AG09319 (cell line): ENCODE data around the gene POP4.

ENCODE experiments used
- DNase-seq: peaks from one replicate; pipeline ENCODE4 v3.0.0-alpha.2; 2010; ENCODE audit warnings: low read depth; ENCODE audit errors: extremely low read depth
- TF ChIP-seq, protein P1 (sequence below): IDR thresholded peaks from 2 replicates; pipeline ENCODE4 v1.5.1; 2011; ENCODE audit warnings: low read depth, mild to moderate bottlenecking, inconsistent platforms, low read length, moderate library complexity

Gene POP4

DNA sequence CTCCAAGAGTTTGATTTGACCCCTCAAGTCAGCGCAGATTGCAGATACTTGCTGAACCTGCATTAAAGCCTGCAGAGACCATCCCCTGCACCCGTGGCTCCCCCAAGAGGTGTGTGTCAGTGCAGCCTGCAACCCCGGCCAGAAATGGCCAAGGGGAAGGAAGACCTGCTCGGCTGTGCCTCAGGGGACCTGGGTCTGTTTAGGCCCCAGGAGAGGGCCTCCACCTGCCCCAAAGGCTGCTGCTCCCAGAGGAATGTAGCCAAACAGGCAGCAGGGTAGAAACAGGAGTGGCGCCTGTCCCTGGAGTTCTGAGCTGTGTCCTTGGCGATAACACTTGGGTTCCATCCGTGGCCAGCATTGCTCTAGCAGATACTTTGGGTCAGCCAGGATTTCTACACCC, 8.0 kb downstream of the POP4 start:
- TF ChIP-seq, protein P1, sequence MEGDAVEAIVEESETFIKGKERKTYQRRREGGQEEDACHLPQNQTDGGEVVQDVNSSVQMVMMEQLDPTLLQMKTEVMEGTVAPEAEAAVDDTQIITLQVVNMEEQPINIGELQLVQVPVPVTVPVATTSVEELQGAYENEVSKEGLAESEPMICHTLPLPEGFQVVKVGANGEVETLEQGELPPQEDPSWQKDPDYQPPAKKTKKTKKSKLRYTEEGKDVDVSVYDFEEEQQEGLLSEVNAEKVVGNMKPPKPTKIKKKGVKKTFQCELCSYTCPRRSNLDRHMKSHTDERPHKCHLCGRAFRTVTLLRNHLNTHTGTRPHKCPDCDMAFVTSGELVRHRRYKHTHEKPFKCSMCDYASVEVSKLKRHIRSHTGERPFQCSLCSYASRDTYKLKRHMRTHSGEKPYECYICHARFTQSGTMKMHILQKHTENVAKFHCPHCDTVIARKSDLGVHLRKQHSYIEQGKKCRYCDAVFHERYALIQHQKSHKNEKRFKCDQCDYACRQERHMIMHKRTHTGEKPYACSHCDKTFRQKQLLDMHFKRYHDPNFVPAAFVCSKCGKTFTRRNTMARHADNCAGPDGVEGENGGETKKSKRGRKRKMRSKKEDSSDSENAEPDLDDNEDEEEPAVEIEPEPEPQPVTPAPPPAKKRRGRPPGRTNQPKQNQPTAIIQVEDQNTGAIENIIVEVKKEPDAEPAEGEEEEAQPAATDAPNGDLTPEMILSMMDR: no peak
- DNase-seq: no peak

DNA sequence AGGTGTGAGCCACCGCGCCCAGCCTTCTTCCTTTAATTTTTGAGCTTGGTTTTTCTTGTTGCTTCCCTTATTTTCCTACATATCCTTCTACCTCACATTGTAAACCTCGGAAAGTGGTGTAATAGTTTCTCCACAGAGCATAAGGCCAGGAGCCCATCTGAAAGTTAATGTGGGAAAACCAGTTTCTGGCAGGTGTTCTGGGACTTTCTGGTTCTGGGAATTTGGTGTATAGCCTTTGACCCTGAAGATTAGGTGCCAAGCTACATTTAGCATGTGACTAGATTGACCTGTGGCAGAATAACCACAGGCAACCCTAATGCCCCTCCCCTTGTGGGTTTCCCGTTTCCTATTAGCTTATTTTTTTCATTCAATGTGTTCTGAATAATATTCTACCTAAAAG, 8.7 kb downstream of the POP4 start:
- no peak for DNase-seq

DNA sequence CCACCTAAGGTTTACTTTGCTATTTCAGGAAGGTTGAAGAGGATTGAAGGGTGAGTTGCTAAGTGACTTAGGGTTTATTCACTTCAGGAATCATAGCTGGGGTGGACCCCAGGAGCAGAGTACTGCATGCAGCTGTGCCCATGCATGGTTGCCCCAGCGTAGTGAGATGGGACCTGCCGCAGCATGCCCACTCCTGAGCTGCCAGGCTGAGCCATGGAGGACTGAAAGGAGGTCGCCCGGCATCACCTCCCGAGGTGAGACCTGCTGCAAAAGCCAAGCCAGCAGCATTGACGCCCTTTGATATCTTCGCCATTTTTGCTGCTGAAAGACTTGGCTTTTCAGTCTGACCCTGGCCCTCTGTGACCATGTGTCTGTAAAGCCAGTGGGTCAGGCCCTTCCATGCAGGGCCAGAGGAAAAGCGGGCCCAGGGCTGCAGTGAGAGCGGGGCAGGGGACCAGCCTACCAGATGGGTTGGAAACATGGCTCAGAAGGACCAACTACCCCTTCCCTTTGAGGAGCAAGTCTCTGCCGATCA, 9.9 kb downstream of the POP4 start:
- TF ChIP-seq, protein P1: no peak
- no peak for DNase-seq

More for the DNA sequence above, 8.7 kb downstream of the POP4 start:
- TF ChIP-seq, protein P1: no peak

DNA sequence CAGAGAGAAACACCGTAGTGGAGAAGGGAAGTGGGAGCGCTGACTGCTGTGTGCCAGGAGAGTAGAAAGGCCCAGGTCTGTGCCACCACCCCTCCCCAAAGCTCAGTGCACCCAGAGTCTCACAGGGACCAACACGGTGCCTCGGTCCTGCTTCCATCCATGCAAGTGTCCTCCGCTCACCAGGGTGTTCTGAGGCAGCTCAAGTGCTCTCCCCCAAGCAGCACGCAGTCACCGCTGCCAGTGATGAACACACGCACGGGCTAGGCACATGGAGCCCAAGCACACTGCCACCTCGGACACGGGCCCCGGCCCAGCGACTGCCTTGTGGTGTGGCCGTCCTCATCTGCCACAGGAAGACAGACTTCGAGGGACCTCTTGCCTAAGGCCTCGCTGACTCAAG, 10.5 kb downstream of the POP4 start:
- TF ChIP-seq, protein P1: no peak
- DNase-seq: no peak

DNA sequence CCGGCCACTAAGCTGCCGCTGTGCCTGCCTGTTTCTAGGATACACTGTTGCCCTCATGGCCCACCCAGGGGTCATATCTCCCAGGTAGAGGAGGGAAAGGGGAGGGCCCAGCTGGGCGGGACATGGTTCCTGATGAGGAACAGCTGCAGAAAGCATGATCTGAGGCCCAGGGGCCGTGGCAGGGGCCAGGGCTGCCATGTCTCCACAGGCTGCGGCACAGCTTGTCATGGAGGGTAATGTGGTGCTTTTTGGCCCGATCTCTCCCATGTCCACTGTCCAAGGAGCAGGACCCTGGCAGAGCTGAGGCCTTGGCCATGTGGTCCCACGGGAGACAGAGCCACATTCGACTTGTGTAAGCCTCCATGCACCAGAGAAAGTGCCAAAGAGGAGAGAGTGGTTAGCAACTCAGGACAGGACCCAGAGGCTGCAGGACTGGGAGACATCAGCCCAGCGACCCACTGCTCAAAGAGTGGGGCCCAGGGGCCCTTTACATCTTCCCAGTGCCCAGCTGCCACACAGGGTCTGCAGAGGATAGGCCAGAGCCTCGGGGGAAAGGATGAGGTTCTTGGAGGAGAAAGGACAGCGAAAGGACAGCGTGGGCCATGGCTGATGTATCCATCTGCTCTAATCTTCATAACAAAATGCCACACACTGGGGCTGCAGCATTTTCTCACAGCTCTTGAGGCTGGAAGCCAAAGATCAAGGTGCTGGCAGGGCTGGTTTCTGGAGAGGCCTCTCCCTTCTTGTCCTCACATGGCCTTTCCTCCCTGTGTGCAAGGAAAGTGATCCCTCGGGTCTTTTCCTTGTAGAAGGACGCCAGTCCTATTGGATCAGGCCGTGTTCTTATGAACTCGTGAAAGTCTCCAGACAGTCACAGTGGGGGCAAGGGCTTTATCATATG, 11.5 kb downstream of the POP4 start:
- TF ChIP-seq, protein P1: no peak
- DNase-seq: no peak

DNA sequence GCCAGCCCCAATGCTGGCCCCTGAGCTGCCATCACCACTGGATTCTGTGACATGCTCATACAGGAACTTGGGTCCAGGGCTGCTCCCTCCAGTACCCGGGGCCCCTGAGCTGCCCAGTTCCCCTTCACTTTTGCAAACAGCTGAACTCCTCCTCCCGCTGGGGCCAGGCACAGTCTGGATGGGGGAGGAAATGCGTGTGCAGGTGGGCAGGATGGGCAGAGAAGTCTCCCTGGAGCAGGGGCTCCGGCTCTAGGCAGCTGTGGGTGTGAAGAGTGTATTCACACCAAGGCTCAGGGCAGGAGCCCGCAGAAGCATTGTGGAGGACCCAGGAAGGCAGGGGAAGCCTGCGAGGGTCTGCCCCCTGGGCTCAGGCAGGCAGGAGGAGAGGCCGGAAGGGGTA, 12.4 kb downstream of the POP4 start:
- TF ChIP-seq, protein P1: no peak
- DNase-seq: no peak

DNA sequence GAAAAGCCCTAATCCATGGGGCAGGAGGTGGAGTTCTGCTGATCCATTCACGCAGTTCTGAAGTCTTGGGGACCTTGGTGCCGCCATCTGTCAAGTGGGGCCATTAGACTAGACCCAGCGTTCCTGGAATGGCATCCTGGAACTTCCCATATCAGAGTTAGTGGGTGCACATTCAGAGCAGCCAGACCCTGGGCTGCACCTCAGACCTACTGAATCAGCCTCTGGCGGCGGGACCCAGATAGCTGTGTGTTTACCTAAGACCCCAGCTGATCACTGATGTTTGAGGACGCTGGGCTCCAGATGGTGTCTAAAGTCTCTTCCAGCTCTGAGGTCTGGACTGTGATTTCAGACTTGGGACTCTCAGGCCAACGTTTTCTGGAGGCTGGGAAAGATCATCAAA, 12.8 kb downstream of the POP4 start:
- no peak for DNase-seq
- TF ChIP-seq, protein P1: no peak
